IMR-90 (cell line): ENCODE measurements around the gene RPL36A. TPM values are rescaled to one million over a fixed set of nuclear protein-coding genes. Genes with fewer than 3 reads are reported as not detected.

Experiments
- ATAC-seq: fragments of 200-7000 bp; cut with Tn5 transposase; 2 replicates; pipeline ENCODE4 v1.9.1; 2020; ENCODE audit warnings: low read depth, mild to moderate bottlenecking, moderate library complexity
- BruUV-seq: library from RNA; stranded (reverse); fragments of 400-500 nt; replicated peaks from 2 replicates; lab custom pipeline; 2021; lab: Mats Ljungman, UMichigan
- CTCF ChIA-PET: fragments of 300-600 bp; formaldehyde crosslinking; extraction: SDS; loops from one replicate; lab custom pipeline; 2021; ENCODE audit warnings: antibody characterized with exemption; lab: Yijun Ruan, JAX
- POLR2A ChIA-PET: fragments of 300-600 bp; sonication (Branson Sonifier 250); formaldehyde crosslinking; loops from one replicate; lab custom pipeline; 2022; ENCODE audit warnings: antibody characterized with exemption; ENCODE audit not compliant: unreplicated experiment; lab: Charles Lee
- DNase-seq: peaks from one replicate; pipeline ENCODE4 v3.0.0; 2013
- H2AFZ ChIP-seq: replicated peaks from 2 replicates; pipeline ENCODE3; 2013; ENCODE audit warnings: low read length, mild to moderate bottlenecking; ENCODE audit not compliant: poor library complexity
- H2AK5ac ChIP-seq: 2 replicates; pipeline ENCODE4 v1.6.1; 2013; ENCODE audit warnings: low read depth, low read length, inconsistent platforms
- H2AK9ac ChIP-seq: replicated peaks from 2 replicates; pipeline ENCODE3; 2013; ENCODE audit warnings: mild to moderate bottlenecking, low read depth, low read length, moderate library complexity; ENCODE audit not compliant: poor library complexity
- H2BK120ac ChIP-seq: 2 replicates; pipeline ENCODE4 v1.6.1; 2013; ENCODE audit warnings: low read depth, low read length, inconsistent platforms
- H2BK15ac ChIP-seq: 3 replicates; pipeline ENCODE4 v1.6.1; 2013; ENCODE audit warnings: low read depth, low read length, inconsistent platforms
- H2BK20ac ChIP-seq: 2 replicates; pipeline ENCODE4 v1.6.1; 2013; ENCODE audit warnings: low read depth, mild to moderate bottlenecking, inconsistent platforms, low read length, moderate library complexity
- H2BK5ac ChIP-seq: 2 replicates; pipeline ENCODE4 v1.6.1; 2013; ENCODE audit warnings: mild to moderate bottlenecking, low read depth, low read length, inconsistent platforms; ENCODE audit not compliant: poor library complexity, severe bottlenecking
- H3K14ac ChIP-seq: replicated peaks from 2 replicates; pipeline ENCODE4 v1.6.1; 2013; ENCODE audit warnings: low read depth, low read length, inconsistent platforms
- H3K18ac ChIP-seq: 2 replicates; pipeline ENCODE4 v1.6.1; 2013; ENCODE audit warnings: low read depth, low read length, control low read depth
- H3K23ac ChIP-seq: 2 replicates; pipeline ENCODE4 v1.6.1; 2013; ENCODE audit warnings: low read depth, low read length, inconsistent platforms
- H3K27ac ChIP-seq: 2 replicates; pipeline ENCODE4 v1.5.1; 2013; ENCODE audit warnings: mild to moderate bottlenecking, control low read depth, low read length; ENCODE audit not compliant: insufficient read depth
- H3K27me3 ChIP-seq: 2 replicates; pipeline ENCODE4 v1.6.1; 2013; ENCODE audit warnings: low read length; ENCODE audit not compliant: control insufficient read depth, insufficient read depth
- H3K36me3 ChIP-seq: 2 replicates; pipeline ENCODE4 v1.6.1; 2013; ENCODE audit warnings: low read length, mixed read lengths; ENCODE audit not compliant: control insufficient read depth, insufficient read depth
- H3K4ac ChIP-seq: 2 replicates; pipeline ENCODE4 v1.6.1; 2013; ENCODE audit warnings: low read depth, low read length, inconsistent platforms
- H3K4me1 ChIP-seq: 2 replicates; pipeline ENCODE4 v1.6.1; 2013; ENCODE audit warnings: low read length, mixed read lengths; ENCODE audit not compliant: control insufficient read depth, insufficient read depth
- H3K4me2 ChIP-seq: 2 replicates; pipeline ENCODE4 v1.6.1; 2013; ENCODE audit warnings: low read depth, mild to moderate bottlenecking, control low read depth, low read length, moderate library complexity
- H3K4me3 ChIP-seq: 2 replicates; pipeline ENCODE4 v1.5.1; 2013; ENCODE audit warnings: low read depth, mild to moderate bottlenecking, control low read depth, low read length, moderate library complexity; ENCODE audit not compliant: insufficient read depth
- H3K56ac ChIP-seq: 2 replicates; pipeline ENCODE4 v1.6.1; 2013; ENCODE audit warnings: low read length, inconsistent platforms; ENCODE audit not compliant: insufficient read depth; ENCODE audit errors: extremely low read depth
- H3K79me1 ChIP-seq, 2 experiments: 2 replicates each; pipeline ENCODE4 v1.6.1; 2013; ENCODE audit warnings: low read length in 2 of 2, inconsistent platforms in 1 of 2, low read depth in 1 of 2
- H3K9ac ChIP-seq: 2 replicates; pipeline ENCODE4 v1.6.1; 2013; ENCODE audit warnings: low read depth, low read length, control low read depth
- H3K9me1 ChIP-seq: 2 replicates; pipeline ENCODE4 v1.6.1; 2013; ENCODE audit warnings: low read length, inconsistent platforms; ENCODE audit not compliant: insufficient read depth
- H3K9me3 ChIP-seq: 2 replicates; pipeline ENCODE4 v1.6.1; 2013; ENCODE audit warnings: low read length; ENCODE audit not compliant: control insufficient read depth, insufficient read depth
- H4K20me1 ChIP-seq: 2 replicates; pipeline ENCODE4 v1.6.1; 2013; ENCODE audit warnings: low read length, inconsistent platforms; ENCODE audit not compliant: insufficient read depth
- H4K5ac ChIP-seq: 2 replicates; pipeline ENCODE4 v1.6.1; 2013; ENCODE audit warnings: mild to moderate bottlenecking, low read depth, low read length, control low read depth
- H4K8ac ChIP-seq, 2 experiments: 2 replicates each; pipeline ENCODE4 v1.6.1; 2013; ENCODE audit warnings: low read depth in 2 of 2, low read length in 2 of 2, control low read depth in 1 of 2, inconsistent platforms in 1 of 2
- H4K91ac ChIP-seq: 2 replicates; pipeline ENCODE4 v1.6.1; 2013; ENCODE audit warnings: low read depth, low read length, inconsistent platforms; ENCODE audit not compliant: insufficient read depth
- BHLHE40 ChIP-seq: fragments of 150-350 bp; IDR thresholded peaks from 2 replicates; pipeline ENCODE4 v1.6.1; 2016; ENCODE audit warnings: mild to moderate bottlenecking, low read depth, low read length
- CHD1 ChIP-seq: IDR thresholded peaks from 2 replicates; pipeline ENCODE4 v1.6.1; 2012; ENCODE audit warnings: low read depth, low read length, improper control_type of control experiment
- FOS ChIP-seq: fragments of 150-350 bp; IDR thresholded peaks from 2 replicates; pipeline ENCODE4 v1.6.1; 2016; ENCODE audit warnings: low read depth, low read length
- MXI1 ChIP-seq: IDR thresholded peaks from 2 replicates; pipeline ENCODE4 v1.6.1; 2012; ENCODE audit warnings: low read depth, mild to moderate bottlenecking, low read length, moderate library complexity, borderline replicate concordance
- RFX5 ChIP-seq: IDR thresholded peaks from 2 replicates; pipeline ENCODE4 v1.8.0; 2012; ENCODE audit warnings: low read depth, mild to moderate bottlenecking, low read length, moderate library complexity
- SMC3 ChIP-seq: fragments of 150-350 bp; IDR thresholded peaks from 2 replicates; pipeline ENCODE4 v1.6.1; 2016; ENCODE audit warnings: low read depth, mild to moderate bottlenecking, antibody characterized with exemption, low read length, moderate library complexity
- USF2 ChIP-seq: fragments of 150-350 bp; IDR thresholded peaks from 2 replicates; pipeline ENCODE4 v1.6.1; 2017; ENCODE audit warnings: mild to moderate bottlenecking, antibody characterized with exemption, low read length, low read depth
- WGBS, 2 experiments: methylation state at CpG; one replicate each; pipeline versions ENCODE4 v1.1.5 to v1.1.7; 2013; ENCODE audit warnings: missing lambda C conversion rate in 2 of 2; ENCODE audit not compliant: insufficient read length in 1 of 2; ENCODE audit errors: extremely low coverage in 2 of 2; 5-methylcytosine and 5-hydroxymethylcytosine counted together
- dilution Hi-C: fragments of 300-500 bp; cut with HindIII; formaldehyde crosslinking; loops from one replicate; pipeline ENCODE4 v1.14.3; 2018; ENCODE audit warnings: low sequenced_read_pairs; ENCODE audit not compliant: unreplicated experiment
- in situ Hi-C: fragments of 300-500 bp; cut with MboI; formaldehyde crosslinking; loops from 3 replicates; pipeline ENCODE4 v1.14.3; 2019; ENCODE audit warnings: low sequenced_read_pairs, inconsistent platforms, mixed read lengths
- intact Hi-C: fragments of 100-400 bp; cut with micrococcal nuclease; formaldehyde crosslinking; loops from 2 replicates; pipeline ENCODE4 v1.10.0; 2022
- polyA plus RNA-seq, 3 experiments: library from polyadenylated mRNA; depleted of rRNA; stranded (reverse); fragments of >200 nt; gene quantifications; 2 replicates each; pipeline ENCODE4 v1.2.3, GENCODE V29; 2012; ENCODE audit warnings: low replicate concordance in 1 of 3
- total RNA-seq: library from RNA; depleted of rRNA; stranded (reverse); fragments of >200 nt; gene quantifications from 2 replicates; pipeline ENCODE4 v1.2.3, GENCODE V29; 2012

Gene RPL36A
- total and polyA plus RNA-seq, 2 of the 4 experiments (the other 2 are of a cell fraction) = 677 to 2,412 TPM

DNA sequence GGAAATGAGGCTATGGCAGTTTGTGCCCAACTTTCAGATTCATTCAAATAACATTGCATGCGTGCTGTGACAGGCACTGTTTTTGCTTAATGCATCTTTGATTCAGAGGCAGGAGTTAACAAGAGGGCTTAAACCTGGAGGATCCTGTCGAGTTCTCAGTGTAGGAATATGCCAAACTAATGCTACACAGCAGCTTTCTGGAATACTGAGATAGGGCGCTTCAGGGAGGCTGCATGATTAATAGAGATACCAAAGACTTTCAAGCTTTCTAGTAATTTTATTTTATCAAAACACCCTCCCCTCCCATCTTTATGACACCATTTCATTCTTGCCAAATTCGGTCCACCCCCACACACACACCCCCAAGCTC, 41.6 kb upstream of the RPL36A start:
- H4K20me1 ChIP-seq = 0 out of 2 replicates have a peak, but pooled peaks cover 3% of the 10 kb centered on the region
- no peaks in the 10 kb centered on the region for H3K9me1 ChIP-seq
- H3K9ac ChIP-seq = peak overlapping the region; percentile 99; the same call in 1 of the 2 replicates
- in situ Hi-C loops (no loop called here), dilution Hi-C loops (no loop called here), intact Hi-C loops (loop anchor here (1.0 kb wide), 1 partner anchor 41 kb away; no protein-coding TSS in a partner anchor)
- peak overlapping the region; percentile 4 for H2AFZ ChIP-seq
- peak overlapping the region; percentile 4 to 63; a peak in 3 of 4 replicates for H4K8ac ChIP-seq
- H3K4me3 ChIP-seq = peak overlapping the region; percentile 100
- H3K56ac ChIP-seq = no peak overlapping the region
- no peaks in the 10 kb centered on the region for H3K4me1 ChIP-seq
- CTCF ChIA-PET = no interaction called here
- BruUV-seq = no TSS peak
- no peak overlapping the region for H2BK20ac ChIP-seq
- H2BK15ac ChIP-seq = no peak overlapping the region
- no peak overlapping the region for H3K18ac ChIP-seq
- POLR2A ChIA-PET = no interaction called here
- DNase-seq = no peak
- H3K27ac ChIP-seq = peak overlapping the region; percentile 100; the same call in 1 of the 2 replicates
- H3K36me3 ChIP-seq = no peaks in the 10 kb centered on the region
- H3K79me1 ChIP-seq = no peaks in the 10 kb centered on the region; a peak in 1 of 4 replicates
- peaks cover 2% of the 10 kb centered on the region; the same call in 1 of the 2 replicates for H3K27me3 ChIP-seq
- no peak for ATAC-seq
- no peak overlapping the region for H2BK5ac ChIP-seq
- no peak overlapping the region for H4K91ac ChIP-seq
- no peak overlapping the region for H2BK120ac ChIP-seq
- H3K14ac ChIP-seq = no peak overlapping the region
- H3K23ac ChIP-seq = no peak overlapping the region
- WGBS, 2 experiments = 40% methylated on average over 1 of the region's 4 CpGs; no CpG with 5 or more reads in 1 of the 2 experiments
- no peak overlapping the region for H3K4ac ChIP-seq
- no peak overlapping the region for H2AK9ac ChIP-seq
- no peak for TF ChIP-seq USF2
- no peak for TF ChIP-seq SMC3
- no peak for TF ChIP-seq MXI1
- TF ChIP-seq CHD1 = no peak
- TF ChIP-seq BHLHE40 = no peak
- no peak for TF ChIP-seq RFX5
- no peak for TF ChIP-seq FOS
- no peak overlapping the region for H4K5ac ChIP-seq
- peak overlapping the region; percentile 84 for H3K4me2 ChIP-seq
- no peaks in the 10 kb centered on the region for H3K9me3 ChIP-seq
- H2AK5ac ChIP-seq = no peak overlapping the region
